Heart left ventricle (tissue), 16 donors: ENCODE results near the gene AP4E1. TPM values are rescaled to one million over a fixed set of nuclear protein-coding genes. Genes with fewer than 3 reads are reported as not detected.
"Not testable (repeated sequence)": the region's sequence is repeated elsewhere in the genome, so short reads cannot be mapped to it uniquely, and the experiment has no call there.

ENCODE experiments used
- ATAC-seq, 4 donors: fragments of 200-7000 bp; cut with Tn5 transposase; one replicate each; pipeline ENCODE4 v1.9.1; 2020 to 2022; ENCODE audit warnings: moderate library complexity in 4 of 4, mild to moderate bottlenecking in 3 of 4, moderate number of reproducible peaks in 1 of 4
- DNase-seq, 5 donors: peaks; one replicate each; pipeline ENCODE4 v3.0.0-alpha.2; 2020
- H3K27ac ChIP-seq, 12 donors: fragments of 200-600 bp; sonication (generic) in 4 of 12; one replicate each; pipeline versions ENCODE4 v1.5.0 to v1.8.0; 2016 to 2022; ENCODE audit warnings: mild to moderate bottlenecking in 2 of 12
- H3K27me3 ChIP-seq, 9 donors: fragments of 200-600 bp; sonication (generic) in 2 of 9; one replicate each; pipeline versions ENCODE4 v1.5.1 to v1.8.0; 2016 to 2022; ENCODE audit warnings: mild to moderate bottlenecking in 3 of 9
- H3K36me3 ChIP-seq, 9 donors: fragments of 200-600 bp; sonication (generic) in 2 of 9; one replicate each; pipeline versions ENCODE4 v1.5.0 to v1.8.0; 2018 to 2022; ENCODE audit warnings: mild to moderate bottlenecking in 2 of 9
- H3K4me1 ChIP-seq, 12 donors: fragments of 200-600 bp; sonication (generic) in 4 of 12; one replicate each; pipeline versions ENCODE4 v1.5.0 to v1.8.0; 2016 to 2022; ENCODE audit warnings: mild to moderate bottlenecking in 3 of 12
- H3K4me3 ChIP-seq, 12 donors: fragments of 200-600 bp; sonication (generic) in 4 of 12; one replicate each; pipeline versions ENCODE4 v1.5.0 to v1.8.0; 2017 to 2022; ENCODE audit warnings: mild to moderate bottlenecking in 9 of 12, moderate library complexity in 4 of 12
- H3K9me3 ChIP-seq, 12 donors: fragments of 200-600 bp; sonication (generic) in 4 of 12; one replicate each; pipeline versions ENCODE4 v1.5.0 to v1.8.0; 2016 to 2022; ENCODE audit warnings: mild to moderate bottlenecking in 1 of 12
- CTCF ChIP-seq, 12 donors: fragments of 200-600 bp; sonication (generic) in 4 of 12; IDR thresholded peaks; one replicate each; pipeline versions ENCODE4 v1.5.0 to v1.8.0; 2018 to 2022; ENCODE audit warnings: antibody characterized with exemption in 12 of 12, mild to moderate bottlenecking in 5 of 12
- POLR2A ChIP-seq, 2 donors: fragments of 450-650 bp; IDR thresholded peaks; one replicate each; pipeline ENCODE4 v1.6.1; 2017; ENCODE audit warnings: antibody characterized with exemption in 2 of 2, mild to moderate bottlenecking in 2 of 2, moderate library complexity in 2 of 2
- WGBS, 4 donors: extraction: QIAGEN DNeasy Blood & Tissue Kit in 2 of 4; methylation state at CpG; one replicate each; pipeline versions ENCODE4 v1.1.5 to v1.1.7; 2013 to 2018; 5-methylcytosine and 5-hydroxymethylcytosine counted together
- intact Hi-C, 10 donors: fragments of 100-400 bp; cut with DNase I; formaldehyde crosslinking; loops; one replicate each; pipeline versions ENCODE4 v1.11.1 to v1.14.2; 2022
- polyA plus RNA-seq, 2 donors: library from polyadenylated mRNA; stranded (reverse); fragments of 200-250 nt; gene quantifications; one replicate each; pipeline ENCODE4 v1.2.3, GENCODE V29; 2013
- total RNA-seq, 9 donors: library from RNA; depleted of rRNA in 2 of 9; stranded (reverse); fragments of >200 nt in 2 of 9; fragmentation: NEBNext Ultra II Directional in 3 of 9; extraction: Animal tissue kit (Norgen Biotek cat#: 25700) in 3 of 9; gene quantifications; one replicate each; pipeline versions ENCODE4 v1.1.0 to v1.2.4, GENCODE V29; 2016 to 2023
- donor health status: ischemic (EF 13 %, LVEDD 7.1; RV severe dilation, severe dysfunction).
- donor health status: healthy with polysubstance abuse.
- donor health status: DM: no; HTN: yes; CAD: no.
- donor health status: DM: no; HTN: no; CAD: no.
- donor health status: ischemic (EF 25% LVEDD 6.9; RV normal size, moderate dysfunction).
- donor health status: ischemic (EF 25% LVEDD 5.7; RV mildly dilated, moderate dysfunction).
- donor health status: healthy.
- donor health status: DM: yes; HTN: yes; CAD: no.
- donor health status: ischemic (EF 35%, LVEDD 5.7; RV mildly dilated, moderate dysfunction).
- donor health status: nonischemic (EF 11% LVEDD 7.7; RV severe dilation, severe dysfunction).
- donor health status: DM: yes; HTN: yes; CAD: no.
- donor health status: PGD.
- donor health status: ischemic (EF 29% LVEDD 5.4; RV normal size, mild dysfunction).
- donor health status: nonischemic (EF 23%, LVEDD 6.1; RV moderate dilation, normal function).

Gene AP4E1
- total and polyA plus RNA-seq, 11 donors: 2.2 to 12.0 (median 8.4) TPM

- H3K36me3 ChIP-seq: no peaks in the 10 kb centered on the region
- 91 to 94% (median 93%) methylated on average over 5 of the region's 5 CpGs for WGBS, 4 donors
- no peak overlapping the region for H3K4me3 ChIP-seq
- no peaks in the 10 kb centered on the region for H3K4me1 ChIP-seq
- no peaks in the 10 kb centered on the region for H3K27me3 ChIP-seq
- no peaks in the 10 kb centered on the region for H3K9me3 ChIP-seq
- DNase-seq: no peak
- no peak overlapping the region for H3K27ac ChIP-seq
- intact Hi-C loops: no loop called here
- no peak for ATAC-seq
- TF ChIP-seq POLR2A (IDR thresholded peaks at IDR 0.05): no peak
- no peak for TF ChIP-seq CTCF (IDR thresholded peaks at IDR 0.05)
Measured at GRCh38 chr15:50865515-50866353, 42.7 kb upstream of the AP4E1 start.

DNA sequence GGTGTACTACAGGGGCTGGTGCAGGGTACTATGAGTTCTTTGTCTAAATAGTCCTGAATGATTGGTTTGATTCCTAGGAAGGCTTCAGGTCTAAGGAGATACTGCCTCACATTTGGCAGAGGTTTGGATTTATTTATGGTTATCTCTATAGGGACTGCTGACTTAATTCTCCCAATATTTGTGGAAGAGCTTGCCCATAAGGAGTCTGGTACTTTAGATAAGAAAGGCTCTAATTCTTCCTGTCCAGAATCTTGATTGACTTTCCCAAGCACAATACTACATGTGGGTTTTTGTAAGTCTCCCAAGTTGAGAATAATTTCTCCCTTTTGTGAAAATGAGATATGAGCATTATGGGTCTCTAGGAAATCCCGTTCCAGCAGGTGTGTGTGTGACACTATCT lies 36.7 kb upstream of the AP4E1 start:
- TF ChIP-seq CTCF (IDR thresholded peaks at IDR 0.05): no peak
- no peak for TF ChIP-seq POLR2A (IDR thresholded peaks at IDR 0.05)
- H3K27ac ChIP-seq: no peak overlapping the region
- H3K4me1 ChIP-seq: peaks cover 0 to 23% (median 0%) of the 10 kb centered on the region in 12 donors
- ATAC-seq (no peak), DNase-seq (no peak)
- WGBS, 4 donors: 69 to 88% (median 78%) methylated on average over 1 of the region's 1 CpG
- no peak overlapping the region for H3K4me3 ChIP-seq
- H3K36me3 ChIP-seq: no peaks in the 10 kb centered on the region
- no peaks in the 10 kb centered on the region for H3K9me3 ChIP-seq
- intact Hi-C loops: loop anchor here in 2 of 10 donors (10.0 kb wide), 2 partner anchors 97 to 107 kb away; partner anchors contain the start of gene SPPL2A (in 1 of the 2)
- H3K27me3 ChIP-seq: no peaks in the 10 kb centered on the region

- DNase-seq (no peak), ATAC-seq (no peak)
- WGBS, 4 donors: 81 to 83% (median 82%) methylated on average over 3 of the region's 3 CpGs
- no peaks in the 10 kb centered on the region for H3K27me3 ChIP-seq
- TF ChIP-seq POLR2A (IDR thresholded peaks at IDR 0.05) (no peak), CTCF (IDR thresholded peaks at IDR 0.05) (no peak)
- H3K4me1 ChIP-seq: peaks cover 0 to 29% (median 2%) of the 10 kb centered on the region in 12 donors
- intact Hi-C loops: loop anchor here in 2 of 10 donors (10.0 kb wide), 2 partner anchors 98 to 108 kb away; partner anchors contain the start of gene SPPL2A (in 1 of the 2)
- H3K27ac ChIP-seq: no peak overlapping the region
- H3K4me3 ChIP-seq: no peak overlapping the region
- no peaks in the 10 kb centered on the region for H3K36me3 ChIP-seq
- H3K9me3 ChIP-seq: no peaks in the 10 kb centered on the region
Measured at GRCh38 chr15:50872832-50873426, 35.6 kb upstream of the AP4E1 start.

DNA sequence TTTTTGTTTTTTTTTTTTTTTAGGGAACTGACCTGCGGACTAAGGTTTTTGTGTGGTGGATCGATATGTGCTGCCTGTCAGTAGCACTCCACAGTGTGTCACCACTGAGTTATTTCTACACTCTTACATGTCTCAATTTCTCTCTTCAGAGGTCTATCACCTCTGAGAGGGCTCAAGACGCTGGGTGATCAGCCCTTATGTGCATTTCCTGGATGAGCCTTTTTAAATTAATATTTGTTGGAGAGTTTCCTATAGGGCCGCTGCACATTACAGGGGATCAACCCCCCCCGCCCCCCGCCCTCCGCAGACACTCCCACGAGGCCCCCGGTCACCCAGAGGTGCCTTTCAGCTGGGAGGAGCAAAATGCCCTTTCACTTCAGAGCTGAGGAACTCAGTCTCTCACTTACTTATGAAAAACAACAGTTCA lies 34.5 kb upstream of the AP4E1 start:
- peak overlapping the region in 3 of 12 donors; percentile 12 to 43 (median 18) for H3K4me3 ChIP-seq
- intact Hi-C loops: loop anchor here in 2 of 10 donors (10.0 kb wide), 2 partner anchors 99 to 109 kb away; partner anchors contain the start of gene SPPL2A (in 1 of the 2)
- ATAC-seq: peak in 3 of 4 donors; percentile 37 to 49 (median 43)

GRCh38 chr15:50875238-50875637 lies 33.2 kb upstream of the AP4E1 start:
- 86 to 98% (median 89%) methylated on average over 3 of the region's 3 CpGs for WGBS, 4 donors
- not testable (repeated sequence) for H3K4me3 ChIP-seq, H3K27ac ChIP-seq, ATAC-seq, H3K36me3 ChIP-seq, H3K9me3 ChIP-seq, H3K27me3 ChIP-seq, DNase-seq
- intact Hi-C loops: loop anchor here in 7 of 10 donors (5.0 to 10.0 kb wide), 4 partner anchors 100 to 198 kb away; partner anchors contain the start of gene SPPL2A (in 3 of the 7)
- H3K4me1 ChIP-seq: peaks cover 0 to 42% (median 2%) of the 10 kb centered on the region in 12 donors

More for the DNA sequence above, 34.5 kb upstream of the AP4E1 start:
- TF ChIP-seq CTCF (IDR thresholded peaks at IDR 0.05) (no peak), POLR2A (IDR thresholded peaks at IDR 0.05) (no peak)
- no peak for DNase-seq
- 50 to 57% (median 55%) methylated on average over 7 to 9 of the region's 9 CpGs for WGBS, 4 donors
- Histone ChIP-seq H3K36me3 (no peaks in the 10 kb centered on the region), H3K4me1 (peaks cover 0 to 33% (median 2%) of the 10 kb centered on the region in 12 donors), H3K9me3 (no peaks in the 10 kb centered on the region), H3K27me3 (no peaks in the 10 kb centered on the region), H3K27ac (peak overlapping the region in 4 of 12 donors; percentile 8 to 55 (median 14))
